ENCODE measurements around the gene PACS2. TPM values are rescaled to one million over a fixed set of nuclear protein-coding genes. Genes with fewer than 3 reads are reported as not detected.

Gene PACS2
- total RNA-seq, 2 donors from 2014 or later = 55.0 to 59.7 TPM

DNA sequence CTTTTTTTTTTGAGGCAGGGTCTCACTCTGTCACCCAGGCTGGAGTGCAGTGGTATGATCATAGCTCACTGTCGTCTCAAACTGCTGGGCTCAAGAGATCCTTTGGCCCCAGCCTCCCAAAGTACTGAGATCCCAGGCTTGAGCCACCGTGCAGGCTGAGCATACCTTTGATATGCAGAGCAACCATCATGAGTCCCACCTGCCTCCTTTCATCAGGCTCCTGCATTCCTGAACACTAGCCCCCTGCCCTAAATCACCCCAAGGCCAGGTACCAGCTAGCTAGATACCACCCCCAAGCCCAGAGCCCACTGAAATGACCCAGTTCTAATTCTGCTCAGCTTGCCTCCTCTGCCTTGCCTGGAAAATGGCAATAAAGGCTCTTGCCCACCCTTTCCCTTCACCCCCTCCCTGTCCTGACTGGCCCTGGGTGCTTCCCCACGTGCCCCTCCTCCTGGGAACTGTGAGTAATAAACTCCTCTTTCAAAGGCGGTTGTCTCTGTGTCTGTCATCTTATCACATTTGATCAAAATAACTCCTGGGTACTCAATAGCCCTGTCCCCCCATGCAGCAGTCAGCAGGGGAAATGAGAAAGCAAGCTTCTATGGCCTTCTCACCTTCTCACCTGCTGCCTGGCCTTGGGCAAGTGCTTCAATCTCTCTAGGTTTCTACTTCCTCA lies 7.4 kb upstream of the PACS2 start:
- no peaks in the 10 kb centered on the region for H3K27me3 ChIP-seq
- H3K4me1 ChIP-seq = no peaks in the 10 kb centered on the region
- DNase-seq (ENCODE audit: low spot score) = no peak
- H3K36me3 ChIP-seq = no peaks in the 10 kb centered on the region
- TF ChIP-seq, protein P1, sequence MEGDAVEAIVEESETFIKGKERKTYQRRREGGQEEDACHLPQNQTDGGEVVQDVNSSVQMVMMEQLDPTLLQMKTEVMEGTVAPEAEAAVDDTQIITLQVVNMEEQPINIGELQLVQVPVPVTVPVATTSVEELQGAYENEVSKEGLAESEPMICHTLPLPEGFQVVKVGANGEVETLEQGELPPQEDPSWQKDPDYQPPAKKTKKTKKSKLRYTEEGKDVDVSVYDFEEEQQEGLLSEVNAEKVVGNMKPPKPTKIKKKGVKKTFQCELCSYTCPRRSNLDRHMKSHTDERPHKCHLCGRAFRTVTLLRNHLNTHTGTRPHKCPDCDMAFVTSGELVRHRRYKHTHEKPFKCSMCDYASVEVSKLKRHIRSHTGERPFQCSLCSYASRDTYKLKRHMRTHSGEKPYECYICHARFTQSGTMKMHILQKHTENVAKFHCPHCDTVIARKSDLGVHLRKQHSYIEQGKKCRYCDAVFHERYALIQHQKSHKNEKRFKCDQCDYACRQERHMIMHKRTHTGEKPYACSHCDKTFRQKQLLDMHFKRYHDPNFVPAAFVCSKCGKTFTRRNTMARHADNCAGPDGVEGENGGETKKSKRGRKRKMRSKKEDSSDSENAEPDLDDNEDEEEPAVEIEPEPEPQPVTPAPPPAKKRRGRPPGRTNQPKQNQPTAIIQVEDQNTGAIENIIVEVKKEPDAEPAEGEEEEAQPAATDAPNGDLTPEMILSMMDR (IDR thresholded peaks at IDR 0.05) = no peak
- no peak overlapping the region for H3K4me3 ChIP-seq
- no peak overlapping the region for H3K27ac ChIP-seq
- no peaks in the 10 kb centered on the region for H3K9me3 ChIP-seq

DNA sequence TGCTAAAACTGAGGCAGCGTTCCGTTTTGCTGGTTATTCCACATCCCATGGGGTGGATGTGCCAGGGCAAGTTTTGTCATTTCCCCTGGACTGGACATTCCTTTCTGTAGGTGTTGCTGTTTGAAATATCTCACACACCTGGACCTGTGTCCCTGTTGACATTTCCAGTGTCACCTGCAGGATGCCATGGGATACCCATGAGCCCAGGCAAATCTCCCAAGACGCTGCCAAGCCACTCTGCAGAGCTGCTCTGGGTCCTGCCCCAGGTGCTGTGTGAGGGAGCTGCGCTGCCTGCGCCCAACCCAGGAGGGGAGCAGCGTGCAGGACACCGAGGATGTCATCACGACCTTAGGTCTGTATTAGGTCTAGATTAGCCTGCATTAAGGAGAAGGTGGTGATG lies 5.2 kb upstream of the PACS2 start:
- H3K4me1 ChIP-seq = peaks cover 0 to 11% of the 10 kb centered on the region in 2 donors
- no peak overlapping the region for H3K4me3 ChIP-seq
- no peaks in the 10 kb centered on the region for H3K36me3 ChIP-seq
- H3K9me3 ChIP-seq = no peaks in the 10 kb centered on the region
- no peak for DNase-seq (ENCODE audit: low spot score)
- TF ChIP-seq, protein P1 (IDR thresholded peaks at IDR 0.05) = no peak
- no peak overlapping the region for H3K27ac ChIP-seq
- no peaks in the 10 kb centered on the region for H3K27me3 ChIP-seq

DNA sequence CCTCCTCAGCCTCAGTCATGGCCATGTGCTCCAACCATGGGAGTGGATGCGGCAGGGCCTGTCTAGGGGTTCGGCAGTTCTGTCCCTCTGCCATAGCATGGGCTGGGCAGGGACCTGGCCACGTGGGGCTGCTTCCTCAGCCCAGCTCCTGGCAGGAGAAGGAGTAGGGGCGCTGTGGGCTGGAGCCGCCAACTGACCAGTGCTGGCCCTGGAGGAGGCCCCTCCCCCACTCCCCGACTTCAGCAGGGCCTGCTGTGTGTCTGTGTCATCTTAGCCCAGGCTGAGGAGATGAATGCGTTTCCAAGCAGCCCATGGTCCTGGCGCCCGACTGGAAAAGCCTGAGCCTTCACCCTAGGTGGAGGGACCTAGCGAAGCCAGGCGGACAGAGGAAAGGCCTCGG lies 2.7 kb upstream of the PACS2 start:
- Histone ChIP-seq H3K9me3 (no peaks in the 10 kb centered on the region), H3K27ac (no peak overlapping the region)
- no peak for DNase-seq (ENCODE audit: low spot score)

DNA sequence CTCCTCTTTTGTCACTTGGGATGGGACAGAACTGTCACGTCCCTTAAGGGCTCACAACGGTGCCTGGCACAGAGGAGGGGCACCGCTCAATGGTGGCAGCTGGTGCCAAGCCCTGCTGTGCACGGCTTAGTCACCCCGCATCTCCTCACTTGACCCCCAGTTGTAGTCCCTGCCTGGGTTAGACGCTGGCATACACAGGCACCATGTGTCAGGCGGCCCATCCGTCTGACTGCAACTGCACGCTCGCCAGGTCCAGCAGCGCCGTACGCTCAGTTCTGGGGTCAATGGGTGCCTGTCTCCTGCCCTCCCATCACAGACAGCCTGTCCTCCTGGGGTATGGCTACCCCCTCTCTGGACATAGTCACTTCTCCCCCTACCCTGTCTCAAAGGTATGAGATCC lies 1.6 kb upstream of the PACS2 start:
- no peaks in the 10 kb centered on the region for H3K27me3 ChIP-seq
- TF ChIP-seq, protein P1 (IDR thresholded peaks at IDR 0.05) = no peak
- H3K4me1 ChIP-seq = peaks cover 0 to 40% of the 10 kb centered on the region in 2 donors
- no peak overlapping the region for H3K4me3 ChIP-seq
- peak overlapping the region in 1 of 2 donors; percentile 94 for H3K27ac ChIP-seq
- no peaks in the 10 kb centered on the region for H3K9me3 ChIP-seq
- H3K36me3 ChIP-seq = no peaks in the 10 kb centered on the region
- no peak for DNase-seq (ENCODE audit: low spot score)

More for the DNA sequence above, 2.7 kb upstream of the PACS2 start:
- Histone ChIP-seq H3K27me3 (no peaks in the 10 kb centered on the region), H3K36me3 (no peaks in the 10 kb centered on the region), H3K4me3 (no peak overlapping the region), H3K4me1 (peaks cover 0 to 29% of the 10 kb centered on the region in 2 donors)
- TF ChIP-seq, protein P1 (IDR thresholded peaks at IDR 0.05) = no peak

DNA sequence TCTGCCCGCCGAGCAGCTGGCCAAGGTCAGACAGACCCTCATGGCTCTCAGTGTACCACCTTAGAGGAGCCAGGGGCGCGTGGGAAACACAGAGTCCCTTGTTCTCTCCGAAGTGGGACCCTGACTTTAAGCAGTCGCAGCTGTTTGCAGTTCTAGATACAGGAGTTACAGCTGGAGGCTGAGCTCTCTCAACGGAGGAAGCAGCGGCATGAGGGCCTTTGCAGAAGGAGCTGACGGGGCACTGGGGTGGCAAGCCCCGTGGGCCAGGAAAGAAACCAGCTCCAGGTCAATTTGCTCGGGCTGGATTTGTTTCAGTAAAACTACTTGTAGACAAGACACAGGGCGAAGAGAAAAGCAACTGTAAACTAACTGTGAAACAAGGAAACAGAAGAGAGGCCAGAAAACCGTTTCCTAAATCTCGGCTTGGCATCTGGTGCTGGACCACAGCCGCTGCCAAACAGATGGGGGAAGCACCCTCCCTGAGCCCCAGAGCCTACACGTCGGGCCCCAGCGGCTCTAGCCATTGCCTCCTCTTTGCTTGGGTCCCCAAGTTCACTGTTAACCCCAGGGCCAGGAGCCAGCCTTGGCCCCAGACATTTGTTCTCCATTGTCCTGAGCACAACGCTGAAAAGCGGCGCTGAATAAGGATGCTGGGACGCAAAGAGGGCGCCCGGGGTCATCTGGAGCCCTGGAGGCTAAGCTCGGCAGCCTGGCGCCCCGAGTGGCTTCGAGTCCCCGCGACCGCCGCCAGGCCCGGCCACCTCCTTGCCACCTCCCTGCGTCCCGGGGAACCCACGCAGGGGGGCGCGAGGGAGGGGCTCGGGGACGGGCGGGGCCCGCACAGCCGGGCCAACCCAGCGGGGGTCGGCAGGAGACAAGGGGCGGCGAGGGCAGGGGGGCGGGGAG lies 914 bp upstream of the PACS2 start:
- Histone ChIP-seq H3K4me3 (peak overlapping the region; percentile 77 to 79), H3K4me1 (peaks cover 0 to 40% of the 10 kb centered on the region in 2 donors), H3K9me3 (no peaks in the 10 kb centered on the region), H3K27ac (peak overlapping the region; percentile 94 to 99), H3K36me3 (no peaks in the 10 kb centered on the region), H3K27me3 (no peaks in the 10 kb centered on the region)
- DNase-seq (ENCODE audit: low spot score) = no peak
- TF ChIP-seq, protein P1 (IDR thresholded peaks at IDR 0.05) = no peak
